GM21381 (cell line): Measurements from ENCODE around the gene ALDH3A1.
"Not testable (repeated sequence)": the region's sequence is repeated elsewhere in the genome, so short reads cannot be mapped to it uniquely, and the experiment has no call there.

Experiments
- ATAC-seq: cut with Tn5 transposase; IDR thresholded peaks from one replicate; pipeline ENCODE4 v1.9.1; 2021; ENCODE audit warnings: mild to moderate bottlenecking, moderate library complexity; ENCODE audit not compliant: unreplicated experiment

ALDH3A1 gene

DNA sequence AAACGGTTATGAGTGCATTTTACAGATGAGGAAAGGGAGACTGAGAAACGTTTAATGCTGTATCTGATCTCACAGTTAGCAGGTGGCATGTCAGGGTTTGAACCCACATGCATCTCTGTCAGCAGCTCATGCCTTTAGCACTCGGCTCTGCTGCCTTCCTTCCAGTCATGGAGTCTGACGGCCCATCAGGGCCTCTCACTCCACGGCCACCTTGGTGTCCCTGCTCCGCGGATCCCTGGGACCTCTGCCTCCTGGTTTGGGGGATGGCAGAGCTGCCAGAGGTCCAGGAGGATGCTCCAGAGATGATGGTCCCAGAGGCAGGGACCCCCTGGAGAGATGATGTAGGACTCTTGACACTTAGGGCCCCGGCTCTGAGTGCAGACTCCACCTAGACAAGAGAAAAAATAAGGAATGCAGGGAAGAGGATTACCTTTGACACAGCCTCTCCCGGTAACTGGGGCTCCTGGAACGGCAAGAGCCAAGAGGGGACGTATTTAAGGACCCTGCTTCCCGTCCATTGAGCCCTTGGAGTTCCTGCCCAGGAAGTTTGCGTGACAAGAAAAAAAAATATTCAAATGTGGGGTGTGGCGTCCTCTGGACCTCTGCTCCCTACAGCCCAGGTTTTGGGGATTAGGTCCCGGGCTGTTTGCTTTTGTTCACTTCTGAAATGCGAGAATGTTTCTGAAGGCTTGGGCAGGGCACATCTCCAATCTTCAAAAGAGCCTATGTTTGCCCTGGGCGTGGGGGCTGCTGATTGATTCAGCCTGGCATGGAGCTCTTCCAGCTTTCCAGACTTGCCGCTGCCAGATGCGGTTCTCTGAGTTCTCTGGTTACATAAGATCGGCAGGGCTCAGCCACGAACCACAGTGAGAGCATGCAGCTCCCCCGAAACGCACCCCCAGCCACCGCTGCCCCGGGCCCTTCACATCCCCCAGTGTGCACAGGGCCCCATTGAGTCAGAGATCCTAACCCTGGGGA lies at the start of gene ALDH3A1:
ALDH3A1 (minus strand) TSS at position 470 of the 978 bp plus-strand sequence. CDS start 3,169 bp downstream, outside the sequence.
- no peak for ATAC-seq

DNA sequence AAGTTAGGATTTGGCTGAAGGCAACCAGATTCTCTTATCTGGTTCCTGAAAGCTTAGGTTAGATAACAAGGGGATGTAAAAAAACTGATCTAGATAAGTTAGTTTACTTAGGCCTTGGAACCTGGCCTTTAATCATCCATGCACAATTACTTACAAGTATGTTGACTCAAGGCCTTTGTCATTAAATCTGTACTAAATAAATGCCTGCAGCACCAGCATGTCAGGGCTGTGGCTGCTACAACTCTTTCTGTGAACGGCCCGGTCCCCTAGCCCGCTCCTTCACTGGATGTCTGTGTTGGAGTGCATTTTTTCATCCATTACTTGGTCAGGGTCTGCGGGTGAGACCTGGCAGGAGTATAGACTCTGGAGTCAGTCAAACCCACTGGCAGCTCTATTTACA lies 48.4 kb upstream of the ALDH3A1 start:
- no peak for ATAC-seq

DNA sequence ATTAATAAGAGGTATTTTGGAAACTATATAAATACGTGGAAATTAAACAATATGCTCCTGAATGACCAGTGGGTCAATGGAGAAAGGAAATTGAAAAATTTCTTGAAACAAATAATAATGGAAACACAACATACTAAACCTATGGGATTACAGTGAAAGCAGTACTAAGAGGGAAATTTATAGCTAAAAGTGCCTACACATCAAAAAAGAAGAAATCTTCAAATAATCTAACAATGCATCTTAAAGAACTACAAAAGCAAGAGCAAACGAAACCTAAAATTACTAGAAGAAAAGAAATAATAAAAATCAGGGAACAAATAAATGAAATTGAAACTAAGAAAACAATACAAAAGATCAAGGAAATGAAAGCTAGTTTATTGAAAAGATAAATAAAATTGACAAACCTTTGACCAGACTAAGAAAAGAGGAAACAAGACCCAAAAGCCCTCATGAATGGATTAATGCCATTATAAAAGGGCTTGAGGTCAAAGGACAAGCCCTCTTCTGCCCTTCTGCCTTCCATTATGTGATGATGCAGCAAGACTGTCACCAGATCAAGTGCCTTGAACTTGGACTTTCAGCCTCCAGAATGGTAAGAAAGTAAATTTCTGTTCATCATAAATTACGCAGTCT lies 43.9 kb upstream of the ALDH3A1 start:
- ATAC-seq: no peak

DNA sequence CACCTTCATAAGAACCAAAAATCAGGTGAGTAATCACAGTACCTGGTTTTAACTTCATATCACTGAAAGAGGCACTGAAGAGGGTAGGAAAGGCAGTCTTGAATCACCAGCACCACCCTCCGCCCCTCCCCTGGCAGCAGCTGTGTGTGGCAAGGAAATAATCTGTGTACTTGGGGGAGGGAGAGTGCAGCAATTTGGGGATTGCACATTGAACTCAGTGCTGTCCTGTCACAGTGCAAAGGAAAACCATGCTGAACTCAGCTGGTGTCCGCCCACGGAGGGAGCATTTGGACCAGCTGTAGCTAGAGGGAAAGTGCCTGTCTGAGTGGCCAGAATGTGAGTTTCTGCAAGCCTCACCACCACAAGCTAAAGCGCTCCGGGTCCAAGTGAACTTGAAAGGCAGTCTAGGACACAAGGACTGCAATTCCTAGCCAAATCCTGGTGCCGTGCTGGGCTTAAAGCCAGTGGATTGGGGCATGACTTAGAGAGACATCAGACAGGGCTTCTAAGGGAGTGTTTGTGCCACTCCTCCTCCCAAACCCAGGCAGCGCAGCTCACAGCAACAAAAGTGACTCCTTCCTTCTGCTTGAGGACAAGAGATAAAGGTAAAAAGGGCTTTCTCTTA lies 39.7 kb upstream of the ALDH3A1 start:
- ATAC-seq: no peak

DNA sequence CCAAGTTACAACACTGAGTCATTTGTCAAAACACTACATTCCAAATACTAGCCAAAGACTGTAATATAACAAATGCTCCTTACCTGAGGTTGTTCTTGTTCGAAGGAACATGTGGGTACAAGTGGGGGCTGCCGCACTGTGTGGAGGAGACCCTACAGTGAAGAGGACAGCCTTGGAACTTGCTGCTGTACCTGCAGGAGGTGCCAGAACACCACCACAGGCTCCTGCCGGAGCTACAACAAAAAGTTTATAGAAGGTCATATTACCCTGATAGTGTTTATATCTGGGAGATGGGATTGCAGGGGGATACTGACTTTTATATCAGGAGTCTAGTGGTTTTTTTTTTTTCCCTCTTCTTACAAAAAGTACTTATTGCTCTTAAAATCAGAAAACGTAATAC lies 37.8 kb upstream of the ALDH3A1 start:
- ATAC-seq: no peak

DNA sequence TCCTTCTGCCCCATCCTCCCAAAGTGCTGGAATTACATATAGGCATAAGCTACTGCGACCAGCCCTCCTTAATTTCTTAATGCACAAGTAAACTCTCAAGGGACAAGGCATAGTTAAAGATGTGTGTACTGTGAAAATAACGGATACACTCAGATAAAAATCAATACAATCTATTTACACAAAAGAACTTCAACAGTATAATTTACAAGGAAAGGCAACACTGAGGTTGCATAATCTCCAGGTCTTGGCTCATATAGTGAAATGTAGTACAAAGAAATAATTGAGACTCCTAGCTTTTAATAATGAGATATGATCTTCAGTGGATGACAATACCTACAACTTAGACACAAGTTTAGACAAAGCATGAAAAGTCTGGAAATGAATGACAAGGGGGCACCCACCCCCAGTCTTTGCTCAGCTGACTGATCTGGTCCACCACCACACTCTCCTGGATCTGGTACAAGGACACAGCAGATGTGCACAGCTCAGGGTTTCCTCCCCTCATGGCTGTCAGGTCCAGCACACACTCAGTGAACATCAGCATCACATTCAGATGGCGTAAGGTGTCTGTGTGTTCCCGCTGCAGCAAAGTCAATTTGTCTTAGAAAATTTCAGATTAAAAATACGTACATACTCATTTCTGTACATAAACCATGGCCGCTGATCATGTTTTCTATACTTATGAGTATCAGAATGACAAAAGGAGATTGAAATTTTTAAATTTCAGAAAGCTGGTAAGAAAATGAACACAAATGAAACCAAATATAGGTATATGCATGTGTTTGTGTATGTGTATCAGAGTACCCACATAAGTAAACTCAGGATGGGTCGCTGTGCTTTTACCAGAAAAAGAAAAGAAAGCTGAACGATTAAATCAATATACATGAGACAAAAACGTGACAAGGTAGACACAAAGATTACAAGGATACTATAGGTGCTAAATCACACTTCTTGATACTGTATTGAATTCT lies 33.7 kb upstream of the ALDH3A1 start:
- ATAC-seq: no peak

DNA sequence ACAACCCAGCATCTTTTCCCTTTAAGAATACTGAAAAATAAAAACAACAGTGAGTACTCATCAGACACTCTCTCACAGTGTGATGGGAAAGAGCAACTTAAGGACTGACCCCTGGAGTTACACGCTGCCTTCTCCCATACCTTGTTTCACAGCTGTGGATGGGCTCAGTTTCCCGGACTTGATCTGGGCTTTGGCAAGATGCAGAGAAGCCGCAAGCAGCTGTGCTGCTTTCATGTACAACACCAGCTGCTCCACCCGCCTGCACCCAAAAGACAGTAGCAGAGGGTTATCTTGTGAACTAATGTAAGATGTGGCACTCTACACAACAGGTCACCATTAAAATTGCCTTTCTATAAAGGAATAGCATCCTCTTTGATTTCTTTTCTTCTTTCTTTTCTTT lies 32.7 kb upstream of the ALDH3A1 start:
- no peak for ATAC-seq

DNA sequence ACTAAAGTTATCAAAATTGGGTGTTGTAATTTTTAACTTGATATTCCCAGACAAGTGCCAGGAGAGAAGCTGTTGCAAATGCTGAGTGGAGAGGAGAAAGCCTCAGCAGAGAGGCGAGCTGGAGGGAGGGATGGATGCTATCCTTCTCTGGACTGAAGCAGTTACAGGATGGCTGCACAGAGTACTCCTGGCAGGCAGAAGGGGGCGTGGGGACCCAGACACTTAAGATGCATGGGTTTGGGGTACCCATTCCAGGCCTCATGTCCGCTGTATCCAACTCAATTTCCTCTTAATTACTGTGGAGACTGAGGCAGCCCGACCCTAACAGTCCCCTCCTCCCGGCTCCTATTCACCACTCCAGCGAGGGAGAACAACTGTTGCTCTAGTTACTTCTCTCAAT lies 25.4 kb upstream of the ALDH3A1 start:
- no peak for ATAC-seq

DNA sequence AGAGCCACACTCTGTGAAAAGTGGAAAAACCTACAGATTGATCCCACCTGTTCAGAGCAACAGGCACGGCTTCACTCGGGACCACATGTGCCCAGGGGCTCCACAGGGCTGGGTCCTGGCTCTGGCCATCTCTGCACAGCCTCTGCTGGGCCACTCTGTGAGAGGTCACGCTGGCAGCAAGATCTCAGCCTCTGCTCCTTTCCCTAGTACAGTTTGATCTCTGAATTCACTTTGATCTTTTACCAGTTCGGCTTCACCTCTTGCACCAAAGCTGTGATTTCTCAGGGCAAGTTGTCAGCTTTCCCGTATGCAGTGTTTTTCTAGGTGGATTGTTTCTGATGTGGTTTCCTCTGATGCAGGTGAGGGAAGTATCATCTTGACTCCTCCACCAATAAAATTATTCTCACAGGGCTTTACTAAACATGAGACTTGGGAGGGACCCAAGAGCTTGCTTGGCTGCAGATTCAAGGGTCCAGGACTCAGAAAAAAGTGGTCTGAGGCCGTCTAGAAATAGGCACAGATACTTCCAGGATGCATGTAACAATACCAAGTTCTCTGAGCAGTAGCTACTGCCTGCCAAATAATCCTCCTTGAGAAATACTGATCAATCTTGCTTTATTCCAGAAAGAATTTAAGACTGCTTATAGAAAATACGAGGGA lies 24.0 kb upstream of the ALDH3A1 start:
- no peak for ATAC-seq

DNA sequence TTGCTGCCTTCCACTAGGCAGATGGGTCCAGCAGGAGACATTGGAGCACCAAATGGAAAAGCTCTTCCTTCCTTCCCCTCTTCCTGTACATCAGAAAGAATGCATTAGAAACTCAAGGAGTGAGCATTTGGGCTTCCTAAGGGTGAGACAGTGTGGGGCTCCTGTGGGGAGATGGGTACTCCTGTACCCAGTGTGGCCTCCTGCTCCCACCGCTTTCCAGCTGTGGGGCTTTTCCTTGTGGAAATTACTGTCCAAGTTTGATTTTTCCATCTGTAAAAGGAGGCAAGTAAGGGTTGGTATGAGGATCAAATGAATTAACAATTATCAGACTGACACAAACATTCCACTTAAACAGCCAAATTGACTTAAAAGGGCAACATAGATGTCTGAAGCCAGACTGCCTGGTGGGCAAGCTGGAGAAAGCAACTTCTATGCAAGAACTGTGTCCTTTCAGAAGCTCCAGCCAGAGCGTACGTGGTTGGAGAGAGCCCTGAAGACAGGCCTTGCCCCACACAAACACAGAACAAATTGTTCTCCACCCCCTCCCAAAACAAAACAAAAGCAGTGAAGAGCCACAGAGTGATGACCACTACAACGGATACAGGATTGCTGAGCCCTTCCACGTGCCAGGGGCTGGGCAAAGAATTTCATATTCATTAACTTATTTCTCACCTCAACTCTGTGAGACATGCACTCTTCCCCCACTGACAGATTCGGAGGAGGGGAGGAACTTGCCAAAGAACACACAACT lies 23.1 kb upstream of the ALDH3A1 start:
- ATAC-seq: no peak

DNA sequence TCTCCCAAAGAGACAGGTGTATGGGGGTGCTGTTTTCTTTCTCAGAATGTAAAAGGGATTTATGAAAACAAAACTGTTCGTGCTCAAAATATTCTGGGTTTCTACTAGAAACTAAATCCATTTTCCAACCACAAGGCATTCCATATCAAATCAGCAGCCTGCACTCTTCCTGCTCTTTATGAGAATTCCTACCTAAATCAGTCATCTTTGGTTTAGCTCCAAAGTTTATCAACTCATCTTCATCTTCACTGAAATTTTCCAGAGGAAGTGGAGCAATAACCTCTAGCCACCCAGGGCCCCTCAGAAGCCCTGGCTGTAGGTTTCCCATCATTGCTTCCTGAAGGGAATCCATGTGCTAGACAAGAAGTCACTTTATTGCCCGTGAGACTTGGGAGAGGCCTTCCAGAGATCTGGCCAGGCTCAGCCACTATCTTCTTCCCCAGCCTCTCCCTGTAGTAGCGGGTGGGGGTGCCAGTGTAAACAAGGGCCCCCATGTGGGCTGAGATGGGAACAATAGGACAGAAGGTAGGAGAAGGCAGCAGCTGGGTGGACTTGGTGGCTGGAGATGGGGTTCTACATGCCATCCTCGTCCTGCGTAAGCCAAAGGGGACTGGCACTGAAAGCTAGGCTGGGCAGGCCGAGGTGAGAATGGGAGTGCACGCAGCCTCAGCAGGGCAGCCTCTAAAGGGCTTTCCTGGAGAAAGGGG lies 22.0 kb upstream of the ALDH3A1 start:
- no peak for ATAC-seq

DNA sequence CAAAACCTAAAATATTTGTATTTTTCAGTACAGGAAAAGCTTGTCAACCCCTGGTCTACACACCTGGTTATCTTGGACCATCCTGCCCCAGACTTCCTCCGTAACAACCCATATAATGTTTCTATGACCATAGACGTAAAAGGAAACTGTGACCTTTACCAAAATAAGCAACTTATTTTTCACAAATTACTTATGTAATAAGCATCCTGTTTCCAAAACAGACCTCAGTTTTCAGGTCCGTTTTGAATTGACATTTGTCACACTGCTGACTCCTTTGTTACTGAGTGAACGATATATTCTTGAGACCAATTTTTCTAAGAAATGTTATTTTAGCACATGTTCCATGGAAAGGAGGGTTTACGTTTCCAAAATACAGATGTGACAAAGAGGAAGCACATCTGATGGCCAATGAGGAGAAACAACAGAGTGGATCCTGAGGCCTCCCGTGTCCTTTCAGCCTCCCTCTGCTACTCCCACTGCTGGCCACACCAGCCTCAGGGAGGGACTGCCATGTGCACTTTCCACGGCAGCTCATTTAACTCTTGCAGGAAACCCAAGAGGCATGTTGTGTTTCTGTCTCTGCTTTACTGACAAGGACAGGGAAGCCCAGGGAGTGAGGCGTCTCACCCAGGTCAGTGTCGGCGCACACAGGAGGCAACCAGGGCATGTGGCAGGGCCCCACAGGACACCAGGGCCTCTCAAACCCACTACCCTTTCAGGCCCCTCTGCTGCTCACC lies 20.1 kb upstream of the ALDH3A1 start:
- no peak for ATAC-seq

DNA sequence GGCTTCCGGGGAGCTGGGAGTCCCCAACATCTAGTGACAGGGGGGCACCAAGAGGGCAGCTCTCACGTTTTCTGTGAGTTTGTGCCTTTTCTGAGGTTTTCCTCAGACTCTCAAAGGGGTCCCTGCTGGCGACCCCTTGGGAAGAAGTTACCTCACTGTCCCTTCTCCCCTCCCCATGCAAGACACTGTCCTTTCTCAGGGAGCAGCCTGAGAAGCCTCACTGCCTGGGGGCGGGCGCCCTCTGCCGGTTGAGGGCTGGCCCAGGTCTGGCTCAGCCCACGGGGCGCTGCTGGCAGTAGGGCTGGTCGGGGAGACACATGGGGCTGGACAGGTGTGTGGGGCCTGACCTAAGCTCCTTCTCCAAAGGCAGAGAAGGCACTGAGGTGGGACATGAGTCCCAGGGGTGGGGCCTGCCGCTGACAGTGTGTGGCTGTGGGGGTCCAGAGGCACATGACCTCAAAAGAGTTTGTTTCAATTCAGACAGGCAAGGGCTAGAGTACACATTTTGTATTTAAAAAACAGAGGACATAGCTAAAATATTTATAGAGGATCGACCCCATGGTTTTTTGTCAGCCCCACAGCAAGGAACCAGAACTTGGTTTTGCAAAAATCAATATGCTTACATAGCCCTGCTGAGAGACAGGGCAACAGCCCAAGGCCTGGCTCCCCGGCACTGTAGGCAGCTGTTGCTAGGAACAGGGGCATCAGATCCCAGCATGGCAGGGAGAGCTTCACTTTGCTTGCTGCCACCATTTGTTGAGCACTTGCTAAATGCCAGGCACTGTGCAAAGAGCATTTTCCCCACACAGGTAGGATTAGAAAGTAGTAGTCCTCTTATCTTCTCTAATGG lies 18.5 kb upstream of the ALDH3A1 start:
- peak; percentile 74 for ATAC-seq

DNA sequence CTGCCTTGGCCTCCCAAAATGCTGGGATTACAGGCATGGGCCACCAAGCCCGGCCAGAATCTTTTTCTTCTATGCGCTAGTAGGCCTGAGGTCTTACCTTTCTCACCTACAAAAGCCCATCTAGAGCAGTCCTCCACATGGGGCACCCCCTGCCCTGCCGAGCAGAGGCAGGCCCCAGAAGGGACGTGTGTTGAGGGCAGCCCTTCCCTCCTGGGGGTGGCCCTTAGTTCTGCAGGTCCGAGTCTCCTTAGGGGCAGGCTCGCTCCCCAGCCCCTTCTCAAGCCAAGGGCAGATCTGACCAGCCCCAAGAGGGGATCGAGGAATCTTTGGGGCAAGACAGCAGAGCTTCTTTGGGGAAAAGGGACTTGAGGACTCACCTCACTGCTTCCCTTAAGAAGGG lies 17.9 kb upstream of the ALDH3A1 start:
- no peak for ATAC-seq

DNA sequence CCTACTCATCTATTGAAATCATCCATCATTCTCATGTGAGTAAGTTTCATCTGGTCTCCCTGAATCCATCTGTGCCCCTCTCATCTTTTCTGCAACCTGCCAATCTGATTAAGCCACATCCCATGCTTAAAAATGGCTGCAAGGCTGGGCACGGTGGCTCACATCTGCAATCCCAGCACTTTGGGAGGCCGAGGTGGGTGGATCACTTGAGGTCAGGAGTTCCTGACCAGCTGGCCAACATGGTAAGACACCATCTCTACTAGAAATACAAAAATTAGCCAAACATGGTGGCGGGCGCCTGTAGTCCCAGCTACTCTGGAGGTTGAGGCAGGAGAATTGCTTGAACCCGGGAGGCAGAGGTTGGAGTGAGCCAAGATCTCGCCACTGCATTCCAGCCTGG lies 15.9 kb upstream of the ALDH3A1 start:
- ATAC-seq: not testable (repeated sequence)

DNA sequence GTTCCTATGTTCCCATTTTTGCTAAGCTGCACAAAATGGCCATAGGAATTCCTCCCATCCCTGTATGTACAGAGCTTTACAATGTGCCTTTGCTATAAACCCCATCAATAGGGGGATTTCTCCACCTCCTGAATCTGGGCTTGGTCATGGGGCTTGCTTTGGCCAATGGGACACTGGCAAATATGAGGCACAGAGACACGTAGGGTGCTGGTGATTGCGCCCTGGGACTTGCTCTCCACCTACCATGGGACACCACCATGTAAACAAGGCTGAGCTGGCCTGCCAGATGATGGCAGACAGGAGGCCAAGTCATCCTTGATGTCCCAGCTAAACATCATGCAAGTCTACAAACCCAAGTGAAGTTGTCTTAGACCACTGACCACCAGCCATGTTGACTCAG lies 15.3 kb upstream of the ALDH3A1 start:
- ATAC-seq: no peak

DNA sequence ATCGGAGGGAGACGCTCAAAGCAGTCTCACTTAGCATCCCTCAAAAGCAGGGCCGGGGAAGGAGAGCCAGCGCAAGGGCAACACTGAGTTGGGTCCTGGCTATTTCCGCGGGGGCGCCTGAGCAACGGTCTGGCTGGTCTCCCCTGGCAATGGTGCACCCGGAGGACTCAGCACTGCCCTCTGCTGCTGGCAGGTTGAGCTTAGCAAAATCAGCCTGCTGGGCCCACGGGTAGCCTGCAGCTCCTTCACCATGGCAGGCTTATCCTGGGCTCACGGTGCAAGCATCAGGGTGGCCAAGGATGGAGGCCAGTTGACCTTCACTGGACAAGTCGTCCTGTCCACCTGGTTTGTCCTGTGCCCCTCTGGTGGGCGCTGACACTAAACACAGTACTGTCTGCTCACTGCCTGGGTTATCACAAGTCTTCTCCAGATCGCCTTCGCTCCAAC lies 14.4 kb upstream of the ALDH3A1 start:
- no peak for ATAC-seq
